Measurements from ENCODE around the gene RPS8.
"Not testable (repeated sequence)": the region's sequence is repeated elsewhere in the genome, so short reads cannot be mapped to it uniquely, and the experiment has no call there.

RPS8 gene

GRCh38 chr1:44775078-44775929 lies at the start of gene RPS8:
RPS8 (plus strand) TSS chr1:44775540; CDS start chr1:44775597, 57 bp downstream.
- peak; percentile 89 to 90 for DNase-seq

DNA sequence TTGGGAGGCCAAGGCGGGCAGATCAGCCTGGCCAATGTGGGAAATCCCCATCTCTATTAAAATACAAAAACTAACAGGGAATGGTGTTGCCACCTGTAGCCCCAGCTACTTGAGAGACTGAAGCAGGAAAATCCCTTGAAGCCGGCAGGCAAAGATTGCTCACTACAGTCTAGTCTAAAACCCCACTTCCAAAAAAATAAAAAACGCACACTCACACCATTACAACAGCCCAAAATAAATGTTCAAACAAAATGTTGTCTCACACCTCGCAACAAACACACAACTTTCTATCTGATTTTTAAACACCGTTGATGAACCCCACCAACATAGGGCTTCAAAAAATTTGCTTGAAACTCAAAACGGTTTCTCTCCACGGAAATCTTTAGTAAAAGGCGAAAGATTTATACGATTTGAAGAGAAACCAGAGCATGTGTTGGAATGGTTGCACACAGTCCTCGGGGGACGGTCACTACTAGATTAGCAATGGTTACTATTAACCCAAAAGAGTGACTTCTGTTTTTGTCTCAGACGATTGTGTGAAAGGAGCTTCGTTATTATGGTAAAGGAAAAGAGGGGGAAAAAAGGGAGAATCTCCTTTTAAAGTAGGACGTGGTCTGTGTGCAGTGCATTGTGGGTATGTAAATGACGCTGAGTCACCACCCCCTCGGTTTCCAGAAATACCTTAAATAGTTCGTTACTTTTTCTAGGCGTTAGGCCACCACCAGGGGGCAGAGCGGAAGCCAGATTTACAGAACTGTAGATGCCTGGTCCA lies 44.4 kb upstream of the RPS8 start, which contains the start of gene RNU5D-1:
Gene RNU5D-1, minus strand, starts transcription at position 430 of the 772 bp plus-strand sequence.
- DNase-seq: peak; percentile 93 to 96

DNA sequence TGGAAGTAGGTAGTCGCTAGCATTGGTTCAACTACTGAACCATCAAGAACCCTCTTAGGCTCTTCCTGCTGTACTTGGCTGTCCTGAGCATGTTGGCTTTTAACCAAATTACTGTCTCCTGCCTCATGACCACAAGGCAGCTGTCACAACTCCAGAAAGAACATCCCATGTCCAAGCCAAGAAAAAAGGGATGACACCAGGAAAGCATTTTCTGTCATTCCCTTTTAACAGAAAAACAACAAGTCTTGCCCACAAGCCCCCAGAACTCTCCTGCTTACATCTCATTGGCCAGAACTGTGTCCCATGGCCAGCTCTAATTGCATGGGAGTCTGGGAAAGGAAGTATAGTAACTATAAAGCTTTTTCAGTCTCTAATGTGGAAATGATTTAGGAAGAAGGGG lies 42.0 kb upstream of the RPS8 start:
- no peak for DNase-seq

DNA sequence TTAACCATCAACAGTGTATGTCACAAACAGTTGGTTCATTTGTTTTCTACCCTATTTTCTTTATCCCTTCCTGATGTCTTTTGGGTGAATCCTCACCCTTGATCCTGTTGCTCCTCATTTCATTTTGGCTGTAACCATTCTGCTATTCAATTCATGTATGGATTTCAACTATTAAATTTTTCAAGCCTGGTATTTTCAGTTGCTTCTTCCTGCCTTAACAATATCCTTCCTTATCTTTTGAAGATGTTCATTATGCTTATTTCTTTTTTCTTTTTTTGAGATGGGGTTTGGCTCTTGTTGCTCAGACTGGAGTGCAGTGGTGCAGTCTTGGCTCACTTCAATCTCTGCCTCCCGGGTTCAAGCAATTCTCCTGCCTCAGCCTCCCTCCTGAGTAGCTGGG lies 41.6 kb upstream of the RPS8 start:
- no peak for DNase-seq

- DNase-seq: no peak
Observed at GRCh38 chr1:44735992-44736391, 39.3 kb upstream of the RPS8 start.

DNA sequence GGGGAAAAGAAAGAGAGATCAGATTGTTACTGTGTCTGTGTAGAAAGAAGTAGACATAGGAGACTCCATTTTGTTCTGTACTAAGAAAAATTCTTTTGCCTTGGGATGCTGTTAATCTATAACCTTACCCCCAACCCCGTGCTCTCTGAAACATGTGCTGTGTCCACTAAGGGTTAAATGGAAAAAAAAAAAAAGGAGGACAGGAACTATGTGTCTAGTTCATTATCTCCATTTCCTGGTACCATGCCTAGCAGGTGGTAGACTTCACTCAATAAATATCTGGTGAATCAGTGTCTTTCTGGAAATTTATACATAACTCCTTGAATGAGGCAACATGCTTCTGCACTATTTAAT lies 36.4 kb upstream of the RPS8 start:
- not testable (repeated sequence) for DNase-seq

GRCh38 chr1:44739307-44740178 lies 35.8 kb upstream of the RPS8 start, which contains the start of gene KIF2C:
KIF2C (plus strand) TSS chr1:44739837; CDS start chr1:44739933, 96 bp downstream.
- DNase-seq: peak; percentile 97

DNA sequence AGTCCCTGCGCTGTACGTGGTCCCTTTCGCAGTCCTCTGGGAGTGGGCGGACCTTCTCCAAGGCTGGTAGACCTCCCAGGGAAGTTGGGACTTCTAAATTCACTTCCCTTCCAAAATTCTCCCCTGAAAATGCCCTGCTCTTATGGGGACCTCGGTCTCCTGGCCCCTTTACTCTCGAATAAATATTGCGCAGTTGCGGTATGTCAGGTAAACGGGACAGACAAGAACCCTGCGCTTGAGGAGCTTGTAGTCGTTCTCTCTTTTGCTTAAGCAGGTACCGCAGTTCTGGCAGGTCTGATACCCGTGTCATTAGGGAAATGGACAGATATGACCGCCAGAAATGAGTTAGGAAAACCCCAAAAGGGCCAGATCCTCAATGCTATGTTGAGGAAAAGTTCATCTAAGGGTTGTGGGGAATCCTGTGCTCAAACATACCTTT lies 35.1 kb upstream of the RPS8 start:
- DNase-seq: no peak

GRCh38 chr1:44743211-44743610 lies 32.1 kb upstream of the RPS8 start:
- no peak for DNase-seq

DNA sequence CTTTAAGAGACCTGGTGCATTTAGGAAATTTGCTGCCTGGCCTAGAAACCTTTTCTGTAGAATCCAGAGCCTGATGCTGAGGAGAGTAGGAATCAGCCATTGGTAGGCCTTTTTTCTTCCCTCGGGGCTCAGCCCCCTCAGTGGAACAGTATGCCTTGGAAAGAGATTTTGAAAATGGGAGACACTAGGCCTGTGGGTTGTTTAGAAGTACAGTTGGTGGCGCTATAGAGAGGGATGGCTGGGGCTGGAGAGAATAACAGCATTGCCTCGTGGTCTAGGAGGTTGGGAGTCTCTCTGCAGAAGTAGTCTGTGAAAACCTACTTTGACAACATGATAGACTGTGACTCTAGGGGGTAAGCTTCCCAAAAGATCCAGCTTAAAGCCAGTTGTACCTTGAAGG lies 27.5 kb upstream of the RPS8 start:
- DNase-seq: no peak

DNA sequence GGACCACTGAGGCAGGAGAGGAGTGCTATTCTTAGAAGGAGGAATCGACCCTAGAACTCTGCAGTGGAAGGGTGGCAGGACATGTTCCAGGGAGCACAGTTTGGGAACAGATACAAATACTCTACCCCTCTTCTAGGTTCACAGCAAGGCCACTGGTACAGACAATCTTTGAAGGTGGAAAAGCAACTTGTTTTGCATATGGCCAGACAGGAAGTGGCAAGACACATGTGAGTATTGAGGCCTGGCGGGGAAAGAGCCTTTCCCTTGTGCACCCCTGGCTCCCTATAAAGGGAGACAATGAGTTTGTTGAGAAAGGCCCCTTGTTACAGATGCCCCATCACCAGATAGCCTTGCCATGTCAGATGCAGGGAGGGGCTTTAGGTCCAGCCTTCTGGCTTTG lies 17.9 kb upstream of the RPS8 start:
- no peak for DNase-seq

DNA sequence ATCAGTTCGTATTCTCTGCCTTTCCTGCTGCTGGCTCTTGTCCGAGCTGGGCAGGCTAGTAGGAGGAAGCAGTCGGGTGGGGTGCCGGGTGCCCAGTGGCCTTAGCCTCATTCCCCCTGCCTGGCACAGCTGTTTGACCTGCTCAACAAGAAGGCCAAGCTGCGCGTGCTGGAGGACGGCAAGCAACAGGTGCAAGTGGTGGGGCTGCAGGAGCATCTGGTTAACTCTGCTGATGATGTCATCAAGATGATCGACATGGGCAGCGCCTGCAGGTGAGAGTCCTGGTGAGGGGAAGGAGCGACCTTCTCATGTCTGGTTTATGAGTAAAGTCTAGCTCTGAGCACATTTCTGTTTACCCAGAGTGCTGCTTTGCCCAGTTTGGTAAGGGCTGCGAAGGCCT lies 16.3 kb upstream of the RPS8 start:
- no peak for DNase-seq

DNA sequence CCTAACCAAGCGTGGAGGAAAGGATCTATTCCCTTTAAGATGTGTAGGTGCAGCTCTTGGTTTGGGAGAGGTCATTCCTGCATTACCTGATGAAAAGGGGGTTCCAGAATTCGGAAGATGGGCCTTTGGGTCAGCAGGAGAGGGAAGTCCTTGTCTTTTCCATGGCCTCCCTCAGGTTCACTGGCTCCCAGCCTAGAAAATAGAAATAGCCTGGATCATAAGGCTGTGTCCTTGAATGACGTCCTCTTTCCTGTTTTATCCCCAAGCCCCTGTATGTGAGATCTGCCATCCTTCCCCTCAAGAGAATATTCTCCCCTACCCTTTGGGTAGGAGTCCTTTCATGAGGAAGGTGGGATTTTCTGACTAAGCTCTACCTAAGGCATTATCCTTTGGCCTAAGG lies 14.5 kb upstream of the RPS8 start:
- no peak for DNase-seq

DNA sequence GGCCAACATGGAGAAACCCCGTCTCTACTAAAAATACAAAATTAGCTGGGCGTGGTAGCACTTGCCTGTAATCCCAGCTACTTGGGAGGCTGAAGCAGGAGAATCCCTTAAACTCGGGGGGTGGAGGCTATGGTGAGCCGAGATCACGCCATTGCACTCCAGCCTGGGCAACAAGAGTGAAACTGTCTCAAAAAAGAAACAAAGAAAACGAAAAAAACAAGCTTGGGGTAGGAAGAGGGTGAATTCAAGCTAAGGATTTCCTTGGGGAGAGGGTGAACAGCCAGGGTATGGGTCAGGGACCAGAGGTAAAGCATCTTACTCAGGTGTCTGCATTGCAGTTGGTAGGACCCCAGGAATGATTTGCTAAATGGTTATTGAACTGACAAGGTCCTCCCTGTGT lies 8.9 kb upstream of the RPS8 start:
- DNase-seq: not testable (repeated sequence)

- peak; percentile 48 to 73 for DNase-seq
Observed at GRCh38 chr1:44775930-44776729, 790 bp downstream of the RPS8 start.

DNA sequence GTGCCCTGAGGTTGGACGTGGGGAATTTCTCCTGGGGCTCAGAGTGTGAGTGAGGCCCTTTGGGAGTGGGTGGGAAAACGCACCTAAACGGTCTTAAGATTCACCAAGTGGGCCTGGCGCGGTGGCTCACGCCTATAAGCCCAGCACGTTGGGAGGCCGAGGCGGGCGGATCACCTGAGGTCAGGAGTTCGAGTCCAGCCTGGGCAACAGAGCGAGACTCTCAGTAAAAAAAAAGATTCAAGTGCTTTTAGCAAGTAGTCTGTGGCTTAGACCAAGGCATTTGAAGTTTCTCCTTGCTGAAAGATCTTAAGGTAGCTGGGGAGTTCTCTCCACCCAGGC lies 1.4 kb downstream of the RPS8 start:
- DNase-seq: no peak

GRCh38 chr1:44777547-44777946 lies 2.2 kb downstream of the RPS8 start:
- DNase-seq: no peak

- DNase-seq: no peak
Observed at GRCh38 chr1:44777969-44778635, 2.8 kb downstream of the RPS8 start.

DNA sequence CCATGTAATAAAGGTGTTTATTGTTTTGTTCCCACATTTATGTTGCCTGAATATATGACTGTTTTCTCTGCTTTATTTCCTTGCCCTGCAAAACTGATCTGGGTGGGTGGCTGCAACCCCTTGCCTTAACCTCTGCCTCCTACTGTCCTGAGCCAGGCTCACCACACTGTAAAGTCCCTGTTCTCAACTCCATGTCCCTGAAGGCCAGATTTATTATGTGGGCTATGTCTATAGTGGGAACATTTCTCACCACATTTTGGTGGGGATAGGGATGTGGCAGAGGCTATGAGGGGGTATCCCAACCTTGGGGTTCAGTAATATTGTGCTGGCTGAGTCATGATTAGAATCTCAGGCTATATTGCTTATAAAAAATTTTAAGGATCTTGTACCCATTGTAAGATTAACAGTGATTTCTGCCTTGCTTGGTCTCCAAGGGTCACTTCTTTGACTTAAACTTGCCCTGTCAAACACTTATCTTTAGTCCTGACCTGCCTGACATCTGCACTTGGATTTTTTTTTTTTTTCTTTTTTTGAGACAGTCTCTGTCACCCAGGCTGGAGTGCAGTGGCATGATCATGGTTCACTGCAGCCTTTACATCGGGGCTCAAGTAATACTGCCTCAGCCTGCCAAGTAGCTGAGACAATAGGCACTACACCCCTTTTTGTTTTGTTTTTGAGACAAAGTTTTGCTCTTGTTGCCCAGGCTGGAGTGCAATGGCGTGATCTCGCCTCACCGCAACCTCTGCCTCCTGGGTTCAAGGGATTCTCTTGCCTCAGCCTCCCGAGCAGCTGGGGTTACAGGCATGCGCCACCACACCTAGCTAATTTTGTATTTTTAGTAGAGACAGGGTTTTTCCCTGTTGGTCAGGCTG lies 3.6 kb downstream of the RPS8 start:
- DNase-seq: no peak

- no peak for DNase-seq
Observed at GRCh38 chr1:44780583-44781121, 5.3 kb downstream of the RPS8 start.
